ENCODE data around the gene VWA3B. TPM values are rescaled to one million over a fixed set of nuclear protein-coding genes. Genes with fewer than 3 reads are reported as not detected.

The VWA3B gene
- total RNA-seq, 1 experiment from 2014 or later, result not detected

DNA sequence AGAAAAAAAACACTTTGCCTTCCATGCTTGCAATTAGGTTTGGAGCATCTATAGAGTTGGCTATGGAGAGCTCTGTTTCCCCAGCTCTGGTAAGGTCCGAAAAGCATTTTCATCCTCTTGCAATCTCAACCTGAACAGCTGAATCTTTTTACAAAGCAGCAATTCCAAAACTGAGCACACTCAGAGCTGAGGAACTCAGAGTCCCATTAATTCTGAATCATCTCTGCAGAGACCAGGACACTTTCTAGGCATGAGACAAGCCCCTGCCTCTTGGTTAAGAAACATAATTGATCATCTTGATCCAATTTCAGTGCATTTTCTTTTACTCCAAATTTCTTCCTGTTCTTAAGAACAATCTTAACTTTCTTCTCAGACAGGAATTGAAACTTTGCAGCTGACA lies 263.4 kb downstream of the VWA3B start:
- Mint-ChIP-seq H3K36me3 (ENCODE audit: insufficient read depth in 1 of 3, low read depth in 3 of 3) (peaks cover 1 to 12% (median 6%) of the 10 kb centered on the region in 3 experiments; a peak in 4 of 7 replicates), H3K4me3 (no peak overlapping the region), H3K27me3 (ENCODE audit: low read depth) (peaks cover 64% of the 10 kb centered on the region), H3K4me1 (peaks cover 18 to 24% of the 10 kb centered on the region in 2 experiments), H3K27ac (no peak overlapping the region), H3K9me3 (peaks cover 11 to 13% of the 10 kb centered on the region in 2 experiments)
- no peak overlapping the region for H3T11ph ChIP-seq (ENCODE audit: low read length)
- H2BK20ac ChIP-seq (ENCODE audit: low read depth, low read length, poor library complexity, severe bottlenecking), result no peak overlapping the region
- H4K91ac ChIP-seq (ENCODE audit: insufficient read length, low read depth, low read length), result no peak overlapping the region
- H3K4me1 ChIP-seq (ENCODE audit: insufficient read depth, low read length), result no peaks in the 10 kb centered on the region
- H3K9me3 ChIP-seq (ENCODE audit: control insufficient read depth, low read depth, low read length), result no peaks in the 10 kb centered on the region
- no peaks in the 10 kb centered on the region for H3K79me1 ChIP-seq (ENCODE audit: insufficient read depth, low read depth, low read length, poor library complexity, severe bottlenecking)
- no peak overlapping the region for H3K56ac ChIP-seq (ENCODE audit: insufficient read length, low read depth, low read length)
- H3K4me2 ChIP-seq (ENCODE audit: insufficient read depth, insufficient read length, low read length), result no peak overlapping the region
- H3K23ac ChIP-seq (ENCODE audit: insufficient read length, low read depth, low read length), result no peak overlapping the region
- no peaks in the 10 kb centered on the region for H3K79me2 ChIP-seq (ENCODE audit: insufficient read depth, low read length)
- H3K4ac ChIP-seq (ENCODE audit: low read depth, low read length), result no peak overlapping the region
- H4K20me1 ChIP-seq (ENCODE audit: control insufficient read depth, insufficient read depth, insufficient read length), result no peaks in the 10 kb centered on the region
- H3K18ac ChIP-seq (ENCODE audit: insufficient read length, low read depth, low read length), result no peak overlapping the region
- no peak overlapping the region for H2BK12ac ChIP-seq (ENCODE audit: insufficient read length, low read depth, low read length)
- no peak overlapping the region for H2BK120ac ChIP-seq (ENCODE audit: low read depth, low read length, poor library complexity, severe bottlenecking)
- H4K8ac ChIP-seq (replicated peaks; ENCODE audit: insufficient read length, low read depth, low read length), result no peak overlapping the region
- no peak overlapping the region for H2BK5ac ChIP-seq (ENCODE audit: insufficient read length, low read length)
- H2AK5ac ChIP-seq (ENCODE audit: insufficient read length, low read length), result no peak overlapping the region
- no peak for DNase-seq
- H3K14ac ChIP-seq (ENCODE audit: insufficient read depth, low read length), result no peak overlapping the region
- TF ChIP-seq, protein P1, sequence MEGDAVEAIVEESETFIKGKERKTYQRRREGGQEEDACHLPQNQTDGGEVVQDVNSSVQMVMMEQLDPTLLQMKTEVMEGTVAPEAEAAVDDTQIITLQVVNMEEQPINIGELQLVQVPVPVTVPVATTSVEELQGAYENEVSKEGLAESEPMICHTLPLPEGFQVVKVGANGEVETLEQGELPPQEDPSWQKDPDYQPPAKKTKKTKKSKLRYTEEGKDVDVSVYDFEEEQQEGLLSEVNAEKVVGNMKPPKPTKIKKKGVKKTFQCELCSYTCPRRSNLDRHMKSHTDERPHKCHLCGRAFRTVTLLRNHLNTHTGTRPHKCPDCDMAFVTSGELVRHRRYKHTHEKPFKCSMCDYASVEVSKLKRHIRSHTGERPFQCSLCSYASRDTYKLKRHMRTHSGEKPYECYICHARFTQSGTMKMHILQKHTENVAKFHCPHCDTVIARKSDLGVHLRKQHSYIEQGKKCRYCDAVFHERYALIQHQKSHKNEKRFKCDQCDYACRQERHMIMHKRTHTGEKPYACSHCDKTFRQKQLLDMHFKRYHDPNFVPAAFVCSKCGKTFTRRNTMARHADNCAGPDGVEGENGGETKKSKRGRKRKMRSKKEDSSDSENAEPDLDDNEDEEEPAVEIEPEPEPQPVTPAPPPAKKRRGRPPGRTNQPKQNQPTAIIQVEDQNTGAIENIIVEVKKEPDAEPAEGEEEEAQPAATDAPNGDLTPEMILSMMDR (conservative IDR thresholded peaks at IDR 0.05), result no peak
- no peak overlapping the region for H4K5ac ChIP-seq (ENCODE audit: insufficient read length, low read depth, low read length)
- WGBS (ENCODE audit: extremely low coverage, insufficient read length, low lambda C conversion rate), result no CpG with 5 or more reads among the region's 1 CpG
- H3K27me3 ChIP-seq (ENCODE audit: insufficient read depth, low read length), result peaks cover 30% of the 10 kb centered on the region
- H3K27ac ChIP-seq (ENCODE audit: insufficient read length, low read depth, low read length), result no peak overlapping the region
- H3K9ac ChIP-seq (ENCODE audit: extremely low read depth, insufficient read length, low read length), result no peak overlapping the region
- H2AFZ ChIP-seq (ENCODE audit: low read length), result no peak overlapping the region
- H3K23me2 ChIP-seq (ENCODE audit: insufficient read length, low read depth, low read length, poor library complexity, severe bottlenecking), result peaks cover 21% of the 10 kb centered on the region
- H2BK15ac ChIP-seq (ENCODE audit: low read depth, low read length), result no peak overlapping the region
